Testis (tissue), 2 donors: Measurements from ENCODE around the gene RASGRF2.

Experiments used
- CTCF ChIP-seq, 3 experiments: fragments of 450-650 bp in 2 of 3; fragments of 200-600 bp in 1 of 3; sonication (generic) in 1 of 3; IDR thresholded peaks; one replicate each; pipeline ENCODE4 v1.5.1; 2016 to 2019; ENCODE audit warnings: antibody characterized with exemption in 3 of 3, mild to moderate bottlenecking in 2 of 3, moderate library complexity in 1 of 3
- POLR2A ChIP-seq: fragments of 450-650 bp; IDR thresholded peaks from one replicate; pipeline ENCODE4 v1.6.1; 2017; ENCODE audit warnings: antibody characterized with exemption, mild to moderate bottlenecking, moderate library complexity

DNA sequence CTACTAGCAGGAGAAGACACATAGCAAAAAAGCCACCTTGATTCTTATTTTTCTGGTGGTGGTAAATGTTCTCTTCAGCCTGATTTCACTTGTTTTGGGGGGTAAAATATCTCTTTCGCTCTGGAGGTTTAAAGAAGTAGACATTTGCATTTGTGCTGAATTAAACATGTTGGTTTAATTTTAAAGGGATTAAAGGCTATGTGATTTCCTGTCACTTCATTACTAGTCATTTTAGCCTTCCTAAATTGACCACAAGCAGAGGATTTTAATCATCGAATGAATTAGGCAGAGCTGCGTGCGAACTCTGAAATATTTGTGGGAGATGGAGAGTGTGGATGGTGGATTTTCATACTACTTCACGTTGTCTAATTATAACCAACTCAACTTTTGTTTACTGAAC, 4.8 kb downstream of the RASGRF2 start:
- TF ChIP-seq CTCF (IDR thresholded peaks at IDR 0.05) (no peak), POLR2A (no peak)
